ENCODE results near the gene PKMYT1.

- TF ChIP-seq POLR2A (IDR thresholded peaks at IDR 0.05; ENCODE audit: low read depth, low read length) (no peak), FOS (IDR thresholded peaks at IDR 0.05; ENCODE audit: low read depth, low read length) (no peak), CTCF (conservative IDR thresholded peaks at IDR 0.05; ENCODE audit: low read depth, low read length) (no peak), MAFK (IDR thresholded peaks at IDR 0.05; ENCODE audit: low read depth, low read length) (no peak), NFE2L2 (IDR thresholded peaks at IDR 0.05; ENCODE audit: low read depth, low read length) (no peak), RCOR1 (IDR thresholded peaks at IDR 0.05; ENCODE audit: insufficient replicate concordance, low read length) (no peak), SMC3 (IDR thresholded peaks at IDR 0.05; ENCODE audit: low read depth, low read length) (no peak)
Observed at GRCh38 chr16:2942045-2942444, 38.2 kb downstream of the PKMYT1 start.
